Adipocyte (in vitro differentiated cells): ENCODE results near the gene COG2.

Source experiments
- DNase-seq: peaks from one replicate; pipeline ENCODE4 v3.0.0-alpha.2; 2015; ENCODE audit warnings: low read depth
- H3K27me3 ChIP-seq: replicated peaks from 2 replicates; pipeline ENCODE4 v1.7.0; 2013; ENCODE audit warnings: mild to moderate bottlenecking, low read length, moderate library complexity; ENCODE audit not compliant: control insufficient read depth, insufficient read depth
- H3K36me3 ChIP-seq: 2 replicates; pipeline ENCODE4 v1.7.0; 2013; ENCODE audit warnings: low read length, mild to moderate bottlenecking, moderate library complexity; ENCODE audit not compliant: control insufficient read depth, insufficient read depth, severe bottlenecking
- H3K4me1 ChIP-seq: 2 replicates; pipeline ENCODE4 v1.7.0; 2013; ENCODE audit warnings: mild to moderate bottlenecking, low read length, moderate library complexity; ENCODE audit not compliant: control insufficient read depth, insufficient read depth
- H3K4me3 ChIP-seq: 2 replicates; pipeline ENCODE4 v1.7.0; 2013; ENCODE audit warnings: mild to moderate bottlenecking, low read length, moderate library complexity
- H3K9ac ChIP-seq: 2 replicates; pipeline ENCODE4 v1.7.0; 2013; ENCODE audit warnings: mild to moderate bottlenecking, low read length, moderate library complexity
- H3K9me3 ChIP-seq: 2 replicates; pipeline ENCODE4 v1.7.0; 2013; ENCODE audit warnings: mild to moderate bottlenecking, low read length, moderate library complexity; ENCODE audit not compliant: control insufficient read depth

COG2 gene

DNA sequence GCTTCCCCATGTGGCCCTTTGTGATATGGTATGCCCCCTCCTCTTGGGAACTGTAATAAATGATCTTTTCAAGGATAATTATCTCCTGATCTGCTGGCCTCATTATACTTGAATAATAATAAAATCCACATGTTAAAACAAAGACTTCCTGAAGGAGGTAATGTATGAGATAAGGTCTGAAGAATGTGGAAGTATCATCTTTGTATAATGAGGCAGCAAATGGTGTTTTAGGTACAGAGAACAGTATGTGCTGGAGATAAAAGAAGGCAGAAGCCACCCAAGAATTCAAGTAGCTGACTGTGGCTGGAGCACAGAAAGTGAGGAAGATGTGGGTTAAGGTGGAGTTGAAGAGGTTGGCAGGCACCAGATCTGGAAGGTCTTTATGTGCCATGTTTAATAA lies 12.8 kb upstream of the COG2 start:
- DNase-seq = no peak
- no peaks in the 10 kb centered on the region for H3K4me1 ChIP-seq
- peaks cover 11% of the 10 kb centered on the region for H3K27me3 ChIP-seq
- peaks cover 7% of the 10 kb centered on the region for H3K9me3 ChIP-seq
- H3K36me3 ChIP-seq = no peaks in the 10 kb centered on the region
- H3K9ac ChIP-seq = no peak overlapping the region
- H3K4me3 ChIP-seq = no peak overlapping the region

DNA sequence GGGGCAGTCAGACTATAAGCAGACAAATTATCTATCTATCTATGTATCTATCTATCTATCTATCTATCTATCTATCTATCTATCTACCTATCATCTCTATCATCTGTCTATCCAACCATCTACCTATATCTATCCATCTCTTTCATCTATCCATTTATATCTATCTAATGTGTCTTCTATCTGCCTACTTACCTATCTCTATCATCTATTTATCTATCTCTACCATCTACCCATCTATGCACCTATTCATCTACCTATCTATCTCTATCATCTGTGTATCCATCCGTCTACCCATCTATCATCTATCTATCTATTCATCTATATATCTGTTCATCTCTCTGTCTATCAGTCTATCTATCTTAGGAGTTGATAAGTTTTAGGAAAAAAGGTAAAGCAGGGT lies 10.8 kb upstream of the COG2 start:
- H3K27me3 ChIP-seq = peaks cover 7% of the 10 kb centered on the region
- no peaks in the 10 kb centered on the region for H3K4me1 ChIP-seq
- no peak for DNase-seq
- H3K36me3 ChIP-seq = no peaks in the 10 kb centered on the region
- H3K9ac ChIP-seq = no peak overlapping the region
- H3K9me3 ChIP-seq = peaks cover 7% of the 10 kb centered on the region
- no peak overlapping the region for H3K4me3 ChIP-seq

DNA sequence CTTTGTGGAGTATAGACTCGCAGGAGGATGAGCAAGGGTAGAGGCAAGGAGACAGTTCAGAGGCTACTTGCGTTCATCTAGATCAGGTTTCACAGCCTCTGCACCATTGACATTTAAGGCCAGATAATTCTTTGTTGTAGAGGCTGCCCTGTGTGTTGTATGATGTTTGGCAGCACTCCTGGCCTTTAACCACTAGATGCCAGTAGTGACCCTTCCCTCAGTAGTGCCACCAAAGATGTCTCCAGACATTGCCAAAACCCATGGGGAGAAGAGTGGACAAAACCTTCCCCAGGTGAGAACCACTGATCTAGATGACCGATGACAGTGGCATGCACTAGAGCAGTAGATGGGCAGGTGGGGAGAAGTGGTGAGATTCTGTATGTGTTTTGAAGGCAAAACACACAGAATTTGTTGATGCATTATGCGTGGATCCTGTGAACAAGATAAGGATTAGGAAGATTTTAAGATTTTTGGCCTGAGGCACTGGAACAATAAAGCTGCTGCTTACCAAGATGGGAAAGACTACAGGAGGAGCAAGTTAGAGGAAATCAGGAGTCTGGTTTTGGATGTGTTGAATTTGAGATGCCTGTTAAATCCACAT lies 9.9 kb upstream of the COG2 start:
- H3K4me1 ChIP-seq = no peaks in the 10 kb centered on the region
- no peaks in the 10 kb centered on the region for H3K36me3 ChIP-seq
- H3K27me3 ChIP-seq = peaks cover 15% of the 10 kb centered on the region
- peak; percentile 43 for DNase-seq
- no peak overlapping the region for H3K9ac ChIP-seq
- no peak overlapping the region for H3K4me3 ChIP-seq
- peaks cover 7% of the 10 kb centered on the region for H3K9me3 ChIP-seq

DNA sequence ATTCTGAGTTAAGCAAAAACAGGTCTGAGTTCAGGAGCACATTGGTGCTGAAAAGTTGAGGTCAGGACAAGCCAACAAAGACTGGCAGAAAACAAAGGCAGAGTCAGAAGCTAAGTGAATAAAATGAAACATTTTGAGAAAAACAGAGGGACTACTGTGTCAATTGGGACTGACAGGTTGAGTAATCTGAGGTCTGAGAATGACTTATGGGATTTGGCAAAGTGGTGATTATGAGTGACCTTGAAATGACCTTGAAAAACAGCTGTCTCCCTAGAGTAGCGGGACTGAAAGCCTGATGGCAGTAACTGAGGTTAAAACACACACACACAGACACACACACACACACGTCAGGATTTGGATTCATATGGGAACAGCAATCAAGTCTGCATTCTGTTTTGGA lies 8.8 kb upstream of the COG2 start:
- Histone ChIP-seq H3K4me3 (no peak overlapping the region), H3K27me3 (peaks cover 22% of the 10 kb centered on the region), H3K4me1 (no peaks in the 10 kb centered on the region), H3K36me3 (no peaks in the 10 kb centered on the region), H3K9ac (no peak overlapping the region), H3K9me3 (peaks cover 7% of the 10 kb centered on the region)
- DNase-seq = no peak

DNA sequence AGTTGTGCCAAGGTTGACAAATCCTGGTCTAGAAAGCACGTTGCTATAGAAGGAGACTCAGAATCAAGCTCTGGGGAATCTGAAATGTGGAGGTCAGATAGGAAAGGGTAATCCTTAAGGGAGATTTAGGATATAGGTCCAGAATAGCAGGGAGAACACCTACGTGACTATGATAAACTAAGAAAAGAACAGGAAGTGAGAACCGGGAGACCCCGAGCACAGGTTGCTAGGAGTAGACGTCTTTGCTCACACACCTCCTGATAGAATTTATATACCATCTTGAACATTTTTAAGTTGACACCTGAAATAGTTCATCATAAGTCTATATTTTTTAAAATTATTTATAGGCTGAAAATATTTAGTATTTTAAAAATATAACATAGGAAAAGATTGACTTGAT lies 7.9 kb upstream of the COG2 start:
- Histone ChIP-seq H3K4me3 (no peak overlapping the region), H3K9ac (no peak overlapping the region)

DNA sequence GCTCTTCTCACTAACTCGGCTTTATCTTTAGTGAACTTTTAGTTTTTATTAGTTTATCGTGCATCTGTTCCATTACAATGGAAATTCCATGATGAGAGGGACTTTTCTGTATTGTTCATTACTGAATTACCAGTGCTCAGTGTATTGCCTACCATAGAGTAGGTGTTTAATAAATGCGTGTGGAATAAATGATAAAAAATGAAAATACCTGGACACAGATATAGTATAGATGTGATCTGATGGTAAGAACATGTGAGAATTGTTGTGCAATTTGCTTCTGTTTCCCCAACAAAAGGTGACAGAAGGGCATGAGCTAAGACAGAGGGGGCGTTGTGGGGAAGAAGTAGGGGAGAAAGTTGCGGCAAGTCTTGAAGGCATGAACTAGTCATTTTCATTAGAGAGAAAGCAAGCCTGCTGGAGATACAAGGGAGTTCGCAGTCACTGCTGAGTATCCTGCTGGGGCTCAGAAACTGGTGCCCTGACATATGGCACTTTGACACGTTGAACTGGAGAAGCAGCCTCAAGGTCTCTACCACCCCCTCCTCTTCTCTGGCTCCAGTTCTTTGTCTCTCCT lies 5.6 kb upstream of the COG2 start:
- peaks cover 7% of the 10 kb centered on the region for H3K9me3 ChIP-seq
- DNase-seq = no peak
- no peak overlapping the region for H3K9ac ChIP-seq
- H3K36me3 ChIP-seq = no peaks in the 10 kb centered on the region
- H3K27me3 ChIP-seq = peaks cover 29% of the 10 kb centered on the region
- H3K4me1 ChIP-seq = no peaks in the 10 kb centered on the region
- no peak overlapping the region for H3K4me3 ChIP-seq

More for the DNA sequence above, 7.9 kb upstream of the COG2 start:
- Histone ChIP-seq H3K27me3 (peaks cover 29% of the 10 kb centered on the region), H3K9me3 (peaks cover 7% of the 10 kb centered on the region), H3K4me1 (no peaks in the 10 kb centered on the region), H3K36me3 (no peaks in the 10 kb centered on the region)
- no peak for DNase-seq

DNA sequence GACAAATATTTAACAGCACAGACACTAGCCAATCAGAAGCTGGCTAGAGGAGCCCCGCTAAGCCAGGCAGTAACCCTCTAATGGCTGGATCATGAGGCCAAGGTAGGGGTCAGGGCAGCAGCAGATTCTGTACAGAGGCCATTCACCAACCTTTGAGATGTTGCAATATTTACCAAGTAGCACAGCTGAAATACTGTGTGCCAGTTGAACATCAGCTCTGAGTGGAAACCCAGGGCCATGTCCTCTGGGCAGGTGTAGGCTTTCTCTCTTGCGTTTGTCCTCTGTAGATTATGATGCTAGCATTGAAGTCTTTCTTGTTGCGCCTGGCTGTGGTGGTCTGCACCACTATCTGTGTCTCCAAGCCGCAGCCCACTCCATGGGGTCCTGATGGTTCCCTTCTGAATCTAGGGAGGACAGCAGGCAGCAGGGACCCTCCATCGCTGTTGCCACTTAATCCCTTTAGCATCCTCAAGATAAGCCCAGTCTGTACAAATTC lies 2.5 kb upstream of the COG2 start:
- Histone ChIP-seq H3K9me3 (no peaks in the 10 kb centered on the region), H3K27me3 (peaks cover 29% of the 10 kb centered on the region), H3K4me1 (peaks cover 21% of the 10 kb centered on the region), H3K36me3 (no peaks in the 10 kb centered on the region), H3K4me3 (no peak overlapping the region), H3K9ac (no peak overlapping the region)
- DNase-seq = no peak

DNA sequence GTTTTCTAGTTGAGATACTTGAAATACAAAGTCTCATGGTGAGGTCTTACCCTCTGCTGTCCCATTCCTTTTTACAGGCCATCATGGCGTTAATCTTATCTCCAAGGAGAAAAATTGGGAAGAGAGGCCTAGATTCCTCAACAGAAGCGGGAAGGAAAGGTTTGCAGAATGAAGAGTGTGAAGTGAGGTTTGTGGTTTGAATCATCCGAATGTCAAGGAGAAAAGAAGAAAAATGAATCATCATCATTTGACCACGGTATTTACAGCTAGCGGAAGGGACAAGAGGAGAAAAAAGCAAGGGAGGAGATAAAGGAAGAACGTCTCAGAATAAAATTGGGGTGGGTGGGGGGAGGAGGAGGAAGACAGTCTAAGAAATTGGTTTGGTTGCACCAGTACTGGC lies 935 bp upstream of the COG2 start:
- Histone ChIP-seq H3K4me3 (no peak overlapping the region), H3K27me3 (peaks cover 28% of the 10 kb centered on the region), H3K9ac (no peak overlapping the region), H3K4me1 (peaks cover 22% of the 10 kb centered on the region), H3K9me3 (no peaks in the 10 kb centered on the region), H3K36me3 (peaks cover 6% of the 10 kb centered on the region)
- DNase-seq = no peak

DNA sequence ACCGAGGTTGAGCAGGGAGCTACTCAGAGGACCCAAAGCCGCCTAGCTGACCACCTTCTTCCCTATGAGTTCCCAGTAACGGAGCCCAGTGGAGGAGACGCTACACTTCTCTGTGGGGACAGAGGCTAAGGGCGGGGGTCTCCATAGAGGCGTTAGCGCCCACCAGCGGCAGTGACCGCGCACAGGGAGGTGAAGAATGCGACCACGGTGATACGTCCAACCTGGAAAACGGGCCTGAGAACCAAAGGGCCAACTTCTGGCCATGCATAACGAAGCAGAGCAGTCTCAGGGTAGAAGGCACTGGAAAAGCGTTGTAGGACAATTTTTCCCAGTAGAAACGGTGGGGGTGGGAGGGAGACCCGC lies 400 bp upstream of the COG2 start:
- Histone ChIP-seq H3K9ac (no peak overlapping the region), H3K36me3 (peaks cover 9% of the 10 kb centered on the region), H3K9me3 (no peaks in the 10 kb centered on the region), H3K27me3 (peaks cover 23% of the 10 kb centered on the region), H3K4me3 (peak overlapping the region; percentile 91), H3K4me1 (peaks cover 22% of the 10 kb centered on the region)
- no peak for DNase-seq

DNA sequence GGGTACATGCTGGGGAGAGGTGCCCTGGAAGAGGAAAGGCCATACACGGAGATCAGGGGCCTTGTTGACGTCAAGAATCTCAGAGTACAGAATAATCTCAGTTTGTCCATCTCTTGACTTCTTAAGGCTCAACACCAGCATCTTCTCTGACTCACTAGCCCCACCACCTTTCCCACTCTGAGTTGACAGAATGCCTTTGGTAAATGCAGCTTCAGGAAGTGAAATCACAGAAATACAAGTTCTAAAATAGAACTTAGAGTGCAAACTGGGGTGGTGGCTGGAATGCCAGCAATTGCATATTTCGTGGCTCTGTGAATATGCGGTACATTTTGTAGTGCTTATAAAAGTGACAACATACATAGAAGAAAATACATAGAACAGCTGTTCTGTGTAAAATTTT lies 1.6 kb downstream of the COG2 start:
- DNase-seq = peak; percentile 30
- Histone ChIP-seq H3K4me3 (peak overlapping the region; percentile 91), H3K36me3 (peaks cover 9% of the 10 kb centered on the region), H3K27me3 (peaks cover 4% of the 10 kb centered on the region), H3K4me1 (peaks cover 25% of the 10 kb centered on the region), H3K9ac (peak overlapping the region; percentile 93), H3K9me3 (no peaks in the 10 kb centered on the region)

DNA sequence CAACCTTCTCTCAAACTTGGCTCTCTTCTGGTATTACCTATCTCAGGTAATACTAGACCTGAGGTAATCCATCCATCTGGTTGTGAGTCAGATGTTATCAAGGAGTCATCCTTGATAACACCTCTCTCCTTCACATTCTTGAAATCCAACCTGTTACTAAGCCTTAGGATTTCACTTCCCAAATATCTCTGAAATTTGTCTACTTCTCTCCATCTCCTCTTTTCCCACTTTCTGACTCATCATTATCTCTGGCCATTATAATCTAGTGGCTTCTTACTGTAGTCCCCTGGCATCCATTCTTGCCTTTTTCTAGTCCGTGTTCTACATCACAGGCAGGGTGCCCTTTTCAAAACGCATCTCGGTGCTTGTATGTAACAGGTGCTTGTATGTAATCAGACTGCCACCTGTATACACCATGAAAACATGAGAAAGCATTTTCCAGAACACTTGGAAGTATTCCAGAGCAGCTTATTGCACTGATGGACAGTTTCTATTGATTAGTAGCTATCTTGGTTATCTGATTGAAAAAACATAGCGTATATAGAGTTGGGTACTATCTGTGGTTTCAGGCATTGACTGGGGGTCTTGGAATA lies 4.5 kb downstream of the COG2 start:
- peaks cover 26% of the 10 kb centered on the region for H3K4me1 ChIP-seq
- H3K9ac ChIP-seq = no peak overlapping the region
- DNase-seq = no peak
- H3K4me3 ChIP-seq = no peak overlapping the region
- no peaks in the 10 kb centered on the region for H3K9me3 ChIP-seq
- peaks cover 9% of the 10 kb centered on the region for H3K36me3 ChIP-seq
- H3K27me3 ChIP-seq = no peaks in the 10 kb centered on the region
